Caco-2 (cell line): ENCODE results near the gene NOD2. TPM values are rescaled to one million over a fixed set of nuclear protein-coding genes. Genes with fewer than 3 reads are reported as not detected.

Experiments
- BruUV-seq: library from RNA; stranded (reverse); fragments of 400-500 nt; replicated peaks from 2 replicates; lab custom pipeline; 2021; lab: Mats Ljungman, UMichigan
- CTCF ChIA-PET: fragments of 300-600 bp; sonication (Branson Sonifier 250); formaldehyde crosslinking; loops from one replicate; lab custom pipeline; 2022; ENCODE audit warnings: antibody characterized with exemption; lab: Charles Lee
- POLR2A ChIA-PET: fragments of 300-600 bp; sonication (Branson Sonifier 250); formaldehyde crosslinking; loops from one replicate; lab custom pipeline; 2022; ENCODE audit warnings: antibody characterized with exemption; lab: Charles Lee
- DNase-seq, 2 experiments: peaks; one replicate each; pipeline versions ENCODE4 v3.0.0 to v3.0.0-alpha.2; 2020 to 2022
- H3K27me3 ChIP-seq: replicated peaks from 2 replicates; pipeline ENCODE4 v1.6.0; 2011; ENCODE audit warnings: low read length; ENCODE audit not compliant: control insufficient read depth, insufficient read depth
- H3K36me3 ChIP-seq: 2 replicates; pipeline ENCODE4 v1.5.1; 2011; ENCODE audit warnings: low read length; ENCODE audit not compliant: control insufficient read depth, insufficient read depth
- H3K4me1 ChIP-seq: fragments of 250-450 bp; sonication (Bioruptor Pico); 2 replicates; pipeline ENCODE4 v1.5.1; 2020; ENCODE audit warnings: mild to moderate bottlenecking
- H3K4me3 ChIP-seq: 2 replicates; pipeline ENCODE4 v1.5.1; 2011; ENCODE audit warnings: low read depth, mild to moderate bottlenecking, control low read depth, low read length
- H3K9me3 ChIP-seq: fragments of 250-450 bp; sonication (Bioruptor Pico); 2 replicates; pipeline ENCODE4 v1.5.1; 2020; ENCODE audit warnings: mild to moderate bottlenecking, moderate library complexity
- H3K27ac Mint-ChIP-seq: one replicate; pipeline ENCODE4 v1.8.0; 2022; ENCODE audit warnings: mixed read lengths; ENCODE audit not compliant: unreplicated experiment
- H3K27me3 Mint-ChIP-seq: one replicate; pipeline ENCODE4 v1.8.0; 2022; ENCODE audit warnings: mixed read lengths; ENCODE audit not compliant: insufficient read depth, unreplicated experiment
- H3K36me3 Mint-ChIP-seq: one replicate; pipeline ENCODE4 v1.8.0; 2022; ENCODE audit warnings: mild to moderate bottlenecking, mixed read lengths; ENCODE audit not compliant: insufficient read depth, unreplicated experiment
- H3K4me1 Mint-ChIP-seq: one replicate; pipeline ENCODE4 v1.8.0; 2022; ENCODE audit warnings: low read depth, mixed read lengths; ENCODE audit not compliant: unreplicated experiment
- H3K4me3 Mint-ChIP-seq: one replicate; pipeline ENCODE4 v1.8.0; 2022; ENCODE audit warnings: mild to moderate bottlenecking, moderate library complexity, mixed read lengths; ENCODE audit not compliant: unreplicated experiment
- H3K9me3 Mint-ChIP-seq: one replicate; pipeline ENCODE4 v1.8.0; 2022; ENCODE audit warnings: mixed read lengths; ENCODE audit not compliant: unreplicated experiment
- intact Hi-C: fragments of 100-400 bp; cut with micrococcal nuclease; formaldehyde crosslinking; loops from one replicate; pipeline ENCODE4 v1.10.0; 2022; ENCODE audit not compliant: unreplicated experiment
- total RNA-seq: library from RNA; stranded (reverse); gene quantifications from 2 replicates; pipeline ENCODE4 v1.2.3, GENCODE V29; 2022
- TF ChIP-seq, protein P1 (sequence below), 2 experiments: fragments of 200-600 bp in 1 of 2; IDR thresholded peaks; 1 replicate in 1 of 2; 2 replicates in 1 of 2; pipeline versions ENCODE4 v1.5.1 to v1.8.0; 2011 to 2022; ENCODE audit warnings: antibody characterized with exemption in 1 of 2, control low read depth in 1 of 2, inconsistent platforms in 1 of 2, low read depth in 1 of 2, low read length in 1 of 2, mild to moderate bottlenecking in 1 of 2, moderate library complexity in 1 of 2; ENCODE audit not compliant: insufficient read depth in 1 of 2, severe bottlenecking in 1 of 2, unreplicated experiment in 1 of 2

Gene NOD2
- total RNA-seq, 1 experiment from 2014 or later, result 0.23 TPM

DNA sequence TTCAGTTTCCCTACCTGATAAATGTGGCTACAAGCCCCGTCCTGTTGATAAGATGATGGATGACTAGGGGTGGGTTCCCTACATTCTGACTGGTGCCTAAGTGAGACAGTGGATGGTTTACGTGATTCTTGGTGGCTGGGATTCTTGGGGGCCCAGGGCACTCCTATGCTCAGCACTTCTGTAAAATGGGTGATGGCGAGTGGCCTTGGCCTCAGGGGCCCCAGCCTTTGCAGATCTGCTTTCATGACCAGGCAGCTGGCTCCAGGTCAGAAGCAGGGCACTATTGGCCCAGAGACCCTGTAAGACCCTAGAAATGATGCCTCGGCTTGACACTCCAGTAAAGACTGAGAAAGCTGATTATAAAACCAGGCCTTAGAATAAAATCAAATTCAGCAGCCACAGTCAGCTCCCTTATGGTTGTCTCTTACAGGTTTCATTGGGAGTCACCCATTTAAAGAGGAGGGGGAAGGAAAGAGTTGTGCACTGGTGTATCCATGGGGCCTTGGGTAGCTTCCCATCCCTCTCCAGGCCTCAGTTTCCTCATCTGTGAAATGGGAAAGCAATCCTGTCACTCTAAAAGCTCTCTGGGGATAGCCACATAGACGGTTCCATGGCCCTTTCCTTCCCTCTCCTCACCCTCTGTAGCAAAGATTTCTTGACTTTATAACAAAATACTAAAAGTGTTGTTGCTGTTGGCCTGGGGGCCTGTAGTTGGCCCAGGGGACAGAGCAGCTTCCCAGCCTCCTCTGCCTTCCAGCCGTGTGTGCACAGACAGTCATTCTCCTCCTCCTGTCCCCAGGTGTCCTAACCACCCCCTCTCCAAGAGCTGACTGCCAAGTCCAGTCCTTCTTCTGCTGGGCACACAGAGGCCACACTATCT lies 13.5 kb upstream of the NOD2 start:
- Histone ChIP-seq H3K4me1 (no peaks in the 10 kb centered on the region), H3K36me3 (no peaks in the 10 kb centered on the region), H3K9me3 (no peaks in the 10 kb centered on the region), H3K27me3 (no peaks in the 10 kb centered on the region), H3K4me3 (no peak overlapping the region)
- Mint-ChIP-seq H3K4me3 (no peak overlapping the region), H3K4me1 (no peaks in the 10 kb centered on the region), H3K36me3 (no peaks in the 10 kb centered on the region), H3K27me3 (no peaks in the 10 kb centered on the region), H3K27ac (no peak overlapping the region), H3K9me3 (no peaks in the 10 kb centered on the region)
- DNase-seq, result peak in 1 of 2 experiments; percentile 22
- intact Hi-C loops, result no loop called here
- POLR2A ChIA-PET, result no interaction called here
- BruUV-seq, result no TSS peak
- TF ChIP-seq, protein P1, sequence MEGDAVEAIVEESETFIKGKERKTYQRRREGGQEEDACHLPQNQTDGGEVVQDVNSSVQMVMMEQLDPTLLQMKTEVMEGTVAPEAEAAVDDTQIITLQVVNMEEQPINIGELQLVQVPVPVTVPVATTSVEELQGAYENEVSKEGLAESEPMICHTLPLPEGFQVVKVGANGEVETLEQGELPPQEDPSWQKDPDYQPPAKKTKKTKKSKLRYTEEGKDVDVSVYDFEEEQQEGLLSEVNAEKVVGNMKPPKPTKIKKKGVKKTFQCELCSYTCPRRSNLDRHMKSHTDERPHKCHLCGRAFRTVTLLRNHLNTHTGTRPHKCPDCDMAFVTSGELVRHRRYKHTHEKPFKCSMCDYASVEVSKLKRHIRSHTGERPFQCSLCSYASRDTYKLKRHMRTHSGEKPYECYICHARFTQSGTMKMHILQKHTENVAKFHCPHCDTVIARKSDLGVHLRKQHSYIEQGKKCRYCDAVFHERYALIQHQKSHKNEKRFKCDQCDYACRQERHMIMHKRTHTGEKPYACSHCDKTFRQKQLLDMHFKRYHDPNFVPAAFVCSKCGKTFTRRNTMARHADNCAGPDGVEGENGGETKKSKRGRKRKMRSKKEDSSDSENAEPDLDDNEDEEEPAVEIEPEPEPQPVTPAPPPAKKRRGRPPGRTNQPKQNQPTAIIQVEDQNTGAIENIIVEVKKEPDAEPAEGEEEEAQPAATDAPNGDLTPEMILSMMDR (IDR thresholded peaks at IDR 0.05; ENCODE audit: insufficient read depth in 1 of 2, low read depth in 1 of 2, low read length in 1 of 2, severe bottlenecking in 1 of 2, unreplicated experiment in 1 of 2), result no peak
- CTCF ChIA-PET, result interaction anchor here (1.5 kb wide), 1 partner anchor 127 kb away, joined by 6 read pairs; no protein-coding TSS in a partner anchor

DNA sequence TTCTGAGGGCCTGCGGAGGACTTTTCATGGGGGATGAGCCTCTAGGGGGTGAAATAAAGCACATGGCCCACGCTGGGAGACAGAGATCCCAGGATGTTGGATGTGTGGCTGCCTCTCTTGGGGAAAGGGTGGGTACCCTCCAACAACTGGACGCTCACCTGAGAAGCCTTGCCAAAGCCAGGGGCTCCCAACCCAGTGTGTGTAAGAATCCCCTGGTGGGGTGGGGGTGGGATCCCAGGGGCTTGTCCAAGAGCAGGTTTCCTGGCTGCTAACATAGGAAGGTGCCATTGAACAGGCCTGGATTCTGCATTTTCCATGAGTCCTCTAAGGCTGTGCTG lies 12.9 kb upstream of the NOD2 start:
- H3K27me3 ChIP-seq, result no peaks in the 10 kb centered on the region
- Mint-ChIP-seq H3K27me3 (no peaks in the 10 kb centered on the region), H3K4me3 (no peak overlapping the region), H3K27ac (no peak overlapping the region), H3K36me3 (no peaks in the 10 kb centered on the region), H3K9me3 (no peaks in the 10 kb centered on the region), H3K4me1 (no peaks in the 10 kb centered on the region)
- TF ChIP-seq, protein P1 (IDR thresholded peaks at IDR 0.05; ENCODE audit: insufficient read depth in 1 of 2, low read depth in 1 of 2, low read length in 1 of 2, severe bottlenecking in 1 of 2, unreplicated experiment in 1 of 2), result no peak
- H3K36me3 ChIP-seq, result no peaks in the 10 kb centered on the region
- H3K9me3 ChIP-seq, result no peaks in the 10 kb centered on the region; the same call in 1 of the 2 replicates
- no peak overlapping the region for H3K4me3 ChIP-seq
- peak in 1 of 2 experiments; percentile 19 for DNase-seq
- CTCF ChIA-PET, result no interaction called here
- intact Hi-C loops, result no loop called here
- no peaks in the 10 kb centered on the region for H3K4me1 ChIP-seq
- POLR2A ChIA-PET, result no interaction called here
- BruUV-seq, result no TSS peak

- Histone ChIP-seq H3K4me3 (no peak within 1 kb of the TSS), H3K9me3 (no peaks in the 10 kb centered on the region; the same call in 1 of the 2 replicates), H3K4me1 (no peaks in the 10 kb centered on the region), H3K27me3 (no peaks in the 10 kb centered on the region), H3K36me3 (no peaks in the 10 kb centered on the region)
- TF ChIP-seq, protein P1 (IDR thresholded peaks at IDR 0.05; ENCODE audit: insufficient read depth in 1 of 2, low read depth in 1 of 2, low read length in 1 of 2, severe bottlenecking in 1 of 2, unreplicated experiment in 1 of 2), result no peak
- Mint-ChIP-seq H3K9me3 (no peaks in the 10 kb centered on the region), H3K4me1 (no peaks in the 10 kb centered on the region), H3K36me3 (no peaks in the 10 kb centered on the region), H3K27ac (no peak within 1 kb of the TSS), H3K4me3 (no peak within 1 kb of the TSS), H3K27me3 (no peaks in the 10 kb centered on the region)
- intact Hi-C loops, result no loop called here
- ChIA-PET CTCF (interaction anchor here (1.1 kb wide), 1 partner anchor 16 kb away, joined by 4 read pairs; no protein-coding TSS in a partner anchor), POLR2A (no interaction called here)
- BruUV-seq, result no TSS peak
- peak in 1 of 2 experiments; percentile 19 for DNase-seq
Observed at GRCh38 chr16:50681021-50681885, 12.2 kb upstream of the NOD2 start, which contains the start of gene SNX20. SNX20 (minus strand) TSS chr16:50681312; CDS start chr16:50677526, 3,786 bp downstream.
